G401 (cell line): Measurements from ENCODE around the gene BTF3L4. TPM values are rescaled to one million over a fixed set of nuclear protein-coding genes. Genes with fewer than 3 reads are reported as not detected.
A peak's percentile ranks its signal among the peaks of the same experiment; 100 is the strongest.
"Not testable (repeated sequence)": the region's sequence is repeated elsewhere in the genome, so short reads cannot be mapped to it uniquely, and the experiment has no call there.

Experiments
- DNase-seq: peaks from one replicate; pipeline ENCODE4 v3.0.0-alpha.2; 2015; ENCODE audit warnings: low spot score
- in situ Hi-C: cut with HindIII; loops from 2 replicates; pipeline ENCODE4 v1.10.0; 2016; ENCODE audit warnings: low sequenced_read_pairs, mixed read lengths
- total RNA-seq: library from RNA; depleted of rRNA; stranded (reverse); fragments of >200 nt; shearing (Covaris generic); gene quantifications from 2 replicates; pipeline ENCODE4 v1.2.3, GENCODE V29; 2014

BTF3L4 gene
- total RNA-seq, 1 experiment from 2014 or later, result 77.3 TPM

GRCh38 chr1:52054496-52055065, 1.5 kb upstream of the BTF3L4 start:
- in situ Hi-C loops, result no loop called here
- no peak for DNase-seq

GRCh38 chr1:52055066-52055865, 829 bp upstream of the BTF3L4 start, which contains the start of gene TXNDC12:
TXNDC12 (minus strand) TSS chr1:52055191; CDS start chr1:52055096, 95 bp downstream.
- peak; percentile 97 for DNase-seq
- in situ Hi-C loops, result no loop called here

GRCh38 chr1:52055866-52056162, 281 bp upstream of the BTF3L4 start:
- in situ Hi-C loops, result no loop called here
- no peak for DNase-seq

GRCh38 chr1:52056937-52057231, 789 bp downstream of the BTF3L4 start:
- in situ Hi-C loops, result no loop called here
- no peak for DNase-seq

- in situ Hi-C loops, result no loop called here
- DNase-seq, result no peak
These were observed 1.2 kb downstream of the BTF3L4 start for GRCh38 chr1:52057255-52057654.

- in situ Hi-C loops, result no loop called here
- DNase-seq, result no peak
These were observed 1.9 kb downstream of the BTF3L4 start for GRCh38 chr1:52057876-52058415.

GRCh38 chr1:52059321-52059720, 3.2 kb downstream of the BTF3L4 start:
- no peak for DNase-seq

GRCh38 chr1:52059888-52060287, 3.8 kb downstream of the BTF3L4 start:
- no peak for DNase-seq
- in situ Hi-C loops, result no loop called here

More at GRCh38 chr1:52059321-52059720, 3.2 kb downstream of the BTF3L4 start:
- in situ Hi-C loops, result no loop called here

- DNase-seq, result no peak
- in situ Hi-C loops, result no loop called here
These were observed 4.7 kb downstream of the BTF3L4 start for GRCh38 chr1:52060822-52061221.

- in situ Hi-C loops, result no loop called here
These were observed 7.1 kb downstream of the BTF3L4 start for GRCh38 chr1:52063192-52063591.

GRCh38 chr1:52070704-52071103, 14.6 kb downstream of the BTF3L4 start:
- in situ Hi-C loops, result no loop called here

More at GRCh38 chr1:52063192-52063591, 7.1 kb downstream of the BTF3L4 start:
- DNase-seq, result no peak

GRCh38 chr1:52072291-52072690, 16.2 kb downstream of the BTF3L4 start:
- in situ Hi-C loops, result no loop called here
- DNase-seq, result no peak

More at GRCh38 chr1:52070704-52071103, 14.6 kb downstream of the BTF3L4 start:
- DNase-seq, result no peak

- in situ Hi-C loops, DNase-seq: not testable (repeated sequence)
These were observed 21.2 kb downstream of the BTF3L4 start for GRCh38 chr1:52077277-52077676.

GRCh38 chr1:52080014-52080415, 23.9 kb downstream of the BTF3L4 start:
- no peak for DNase-seq
- in situ Hi-C loops, result no loop called here

GRCh38 chr1:52087892-52088291, 31.8 kb downstream of the BTF3L4 start:
- DNase-seq, in situ Hi-C loops: not testable (repeated sequence)

- in situ Hi-C loops, DNase-seq: not testable (repeated sequence)
These were observed 38.2 kb downstream of the BTF3L4 start for GRCh38 chr1:52094300-52094699.

- DNase-seq, result no peak
- in situ Hi-C loops, result no loop called here
These were observed 40.1 kb downstream of the BTF3L4 start for GRCh38 chr1:52096216-52096615.

GRCh38 chr1:52098139-52098871, 42.2 kb downstream of the BTF3L4 start:
- in situ Hi-C loops, result no loop called here

GRCh38 chr1:52102336-52103013, 46.4 kb downstream of the BTF3L4 start:
- DNase-seq, result no peak
- in situ Hi-C loops, result no loop called here

More at GRCh38 chr1:52098139-52098871, 42.2 kb downstream of the BTF3L4 start:
- DNase-seq, result no peak
